CD8-positive, alpha-beta memory T cell (primary cell): ENCODE results near the gene HSBP1L1. TPM values are rescaled to one million over a fixed set of nuclear protein-coding genes. Genes with fewer than 3 reads are reported as not detected.

Experiments used
- CTCF ChIA-PET: fragments of 350-600 bp; sonication (Branson Sonifier 250); formaldehyde crosslinking; loops from one replicate; lab custom pipeline; 2021; ENCODE audit warnings: antibody characterized with exemption; lab: Charles Lee
- POLR2A ChIA-PET: fragments of 350-600 bp; sonication (Branson Sonifier 250); formaldehyde crosslinking; loops from one replicate; lab custom pipeline; 2021; ENCODE audit warnings: antibody characterized with exemption; lab: Charles Lee
- DNase-seq, 5 donors: peaks; one replicate each; pipeline versions ENCODE4 v3.0.0 to v3.0.0-alpha.2; 2020 to 2022; ENCODE audit warnings: mixed read lengths in 1 of 5
- H3K27ac ChIP-seq: one replicate; pipeline ENCODE4 v1.7.0; 2013; ENCODE audit warnings: low read depth, mild to moderate bottlenecking, low read length, moderate library complexity
- H3K27me3 ChIP-seq: 2 replicates; pipeline ENCODE4 v1.7.0; 2013; ENCODE audit warnings: low read length, mild to moderate bottlenecking; ENCODE audit not compliant: insufficient read depth, poor library complexity, severe bottlenecking
- H3K36me3 ChIP-seq: 2 replicates; pipeline ENCODE4 v1.7.0; 2013; ENCODE audit warnings: mild to moderate bottlenecking, low read length, moderate library complexity; ENCODE audit not compliant: insufficient read depth
- H3K4me1 ChIP-seq: 2 replicates; pipeline ENCODE4 v1.7.0; 2013; ENCODE audit warnings: mild to moderate bottlenecking, low read length, moderate library complexity; ENCODE audit not compliant: insufficient read depth
- H3K4me3 ChIP-seq: 2 replicates; pipeline ENCODE4 v1.7.0; 2013; ENCODE audit warnings: mild to moderate bottlenecking, low read length
- H3K9me3 ChIP-seq: 2 replicates; pipeline ENCODE4 v1.7.0; 2013; ENCODE audit warnings: mild to moderate bottlenecking, low read length
- H3K27ac Mint-ChIP-seq, 8 donors: one replicate each; pipeline ENCODE4 v1.8.0; 2020 to 2021; ENCODE audit warnings: mixed read lengths in 8 of 8, mild to moderate bottlenecking in 6 of 8, inconsistent platforms in 3 of 8, moderate library complexity in 3 of 8
- H3K27me3 Mint-ChIP-seq, 2 donors: one replicate each; pipeline ENCODE4 v1.8.0; 2020 to 2021; ENCODE audit warnings: mixed read lengths in 2 of 2, mild to moderate bottlenecking in 1 of 2, moderate library complexity in 1 of 2
- H3K36me3 Mint-ChIP-seq, 3 donors: one replicate each; pipeline ENCODE4 v1.8.0; 2020 to 2021; ENCODE audit warnings: mixed read lengths in 3 of 3, inconsistent platforms in 1 of 3, mild to moderate bottlenecking in 1 of 3
- H3K4me1 Mint-ChIP-seq, 3 donors: one replicate each; pipeline ENCODE4 v1.8.0; 2020 to 2021; ENCODE audit warnings: mixed read lengths in 3 of 3, inconsistent platforms in 1 of 3, mild to moderate bottlenecking in 1 of 3
- H3K4me3 Mint-ChIP-seq, 7 donors: one replicate each; pipeline ENCODE4 v1.8.0; 2020 to 2021; ENCODE audit warnings: mixed read lengths in 7 of 7, mild to moderate bottlenecking in 6 of 7, moderate library complexity in 4 of 7, inconsistent platforms in 2 of 7
- H3K9me3 Mint-ChIP-seq, 5 donors: one replicate each; pipeline ENCODE4 v1.8.0; 2020 to 2022; ENCODE audit warnings: mixed read lengths in 5 of 5, mild to moderate bottlenecking in 3 of 5, moderate library complexity in 2 of 5, inconsistent platforms in 1 of 5
- polyA plus RNA-seq: library from polyadenylated mRNA; unstranded; fragments of 300-500 nt; fragmentation: Illumina TruSeq; gene quantifications from one replicate; pipeline ENCODE4 v1.2.3, GENCODE V29; 2021
- total RNA-seq, 2 experiments: library from RNA; stranded (reverse); gene quantifications; one replicate each; pipeline ENCODE4 v1.2.3, GENCODE V29; 2021

HSBP1L1 gene
- total and polyA plus RNA-seq, 3 experiments from 2014 or later: 3.3 to 17.2 (median 4.2) TPM

DNA sequence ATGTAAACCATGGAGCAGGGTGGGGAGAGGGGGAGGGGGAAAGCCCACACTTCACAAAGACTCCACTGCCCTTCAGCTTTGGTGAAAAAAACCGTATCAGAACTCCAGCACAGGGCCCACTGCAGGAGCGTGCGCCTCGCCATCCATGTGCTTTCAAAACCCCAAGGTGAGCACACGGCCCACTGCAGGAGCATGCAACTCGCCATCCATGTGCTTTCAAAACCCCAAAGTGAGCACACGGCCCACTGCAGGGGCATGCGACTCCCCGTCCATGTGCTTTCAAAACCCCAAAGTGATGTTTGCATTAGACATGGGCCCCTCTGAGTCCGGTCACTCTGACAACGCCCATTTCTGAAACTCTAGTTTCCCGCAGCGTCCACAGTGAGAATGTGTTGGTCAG, 16.1 kb downstream of the HSBP1L1 start:
- no peak overlapping the region for H3K27ac ChIP-seq
- peaks cover 21% of the 10 kb centered on the region for H3K36me3 ChIP-seq
- POLR2A ChIA-PET: no interaction called here
- Mint-ChIP-seq H3K4me3 (no peak overlapping the region), H3K9me3 (no peaks in the 10 kb centered on the region), H3K36me3 (peaks cover 0 to 59% (median 6%) of the 10 kb centered on the region in 3 donors), H3K27me3 (no peaks in the 10 kb centered on the region), H3K27ac (peak overlapping the region in 1 of 8 donors; percentile 4), H3K4me1 (peaks cover 62 to 77% (median 70%) of the 10 kb centered on the region in 3 donors)
- no peaks in the 10 kb centered on the region for H3K9me3 ChIP-seq
- CTCF ChIA-PET: no interaction called here
- no peak overlapping the region for H3K4me3 ChIP-seq
- no peaks in the 10 kb centered on the region for H3K27me3 ChIP-seq
- no peak for DNase-seq
- H3K4me1 ChIP-seq: peaks cover 30% of the 10 kb centered on the region

DNA sequence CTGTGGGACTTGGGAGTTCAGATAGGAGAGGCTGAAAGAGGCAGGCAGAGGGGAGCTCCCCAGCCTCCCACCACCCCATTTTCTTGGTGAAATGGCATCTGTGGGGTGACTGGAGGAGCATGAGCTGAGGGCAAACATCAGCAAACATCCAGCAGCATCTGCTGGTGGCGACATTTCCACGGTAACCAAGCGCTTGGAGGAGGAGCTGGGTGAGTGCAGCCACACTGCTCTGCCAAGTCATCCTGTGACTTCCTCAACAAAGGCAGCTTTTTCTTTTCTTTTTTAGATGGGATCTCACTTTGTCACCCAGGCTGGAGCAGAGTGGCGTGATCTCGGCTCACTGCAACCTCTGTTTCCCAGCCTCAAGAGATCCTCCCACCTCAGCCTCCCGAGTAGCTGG, 18.3 kb downstream of the HSBP1L1 start:
- H3K27me3 ChIP-seq: no peaks in the 10 kb centered on the region
- H3K27ac Mint-ChIP-seq: peak overlapping the region in 2 of 8 donors; percentile 7 to 88
- H3K27ac ChIP-seq: no peak overlapping the region
- no peaks in the 10 kb centered on the region for H3K9me3 ChIP-seq
- no peak overlapping the region for H3K4me3 ChIP-seq
- H3K4me3 Mint-ChIP-seq: peak overlapping the region in 4 of 7 donors; percentile 8 to 71 (median 52)
- peaks cover 0 to 55% (median 6%) of the 10 kb centered on the region in 3 donors for H3K36me3 Mint-ChIP-seq
- ChIA-PET CTCF (no interaction called here), POLR2A (no interaction called here)
- H3K4me1 Mint-ChIP-seq: peaks cover 72 to 89% (median 81%) of the 10 kb centered on the region in 3 donors
- DNase-seq: no peak
- no peaks in the 10 kb centered on the region for H3K9me3 Mint-ChIP-seq
- H3K4me1 ChIP-seq: peaks cover 50% of the 10 kb centered on the region
- no peaks in the 10 kb centered on the region for H3K27me3 Mint-ChIP-seq
- peaks cover 10% of the 10 kb centered on the region for H3K36me3 ChIP-seq

DNA sequence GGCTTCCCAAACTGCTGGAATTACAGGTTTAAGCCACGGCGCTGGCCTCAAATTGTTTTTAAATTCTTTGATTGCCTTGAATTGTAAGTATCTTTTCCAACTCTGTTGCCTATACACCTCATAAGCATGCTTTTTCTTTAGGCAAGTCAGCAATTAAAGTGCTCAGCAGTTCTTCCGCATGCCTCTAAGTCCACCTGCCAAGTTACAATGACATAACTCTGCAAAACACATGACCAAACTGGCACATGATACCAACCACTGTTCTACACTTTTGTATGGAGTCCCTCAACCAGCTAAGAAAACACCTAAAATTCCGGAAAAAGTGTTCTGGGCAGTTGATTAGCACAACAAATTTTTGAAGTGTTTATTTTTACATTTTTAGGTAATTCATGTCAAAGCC, 18.8 kb downstream of the HSBP1L1 start:
- H3K36me3 Mint-ChIP-seq: peaks cover 0 to 50% (median 6%) of the 10 kb centered on the region in 3 donors
- no peaks in the 10 kb centered on the region for H3K27me3 ChIP-seq
- CTCF ChIA-PET: interaction anchor here (3.7 kb wide), 1 partner anchor 19 kb away, joined by 13 read pairs; the partner anchor contains the start of gene HSBP1L1
- no peak for DNase-seq
- H3K27ac ChIP-seq: no peak overlapping the region
- no peaks in the 10 kb centered on the region for H3K27me3 Mint-ChIP-seq
- H3K36me3 ChIP-seq: peaks cover 10% of the 10 kb centered on the region
- POLR2A ChIA-PET: no interaction called here
- peaks cover 51% of the 10 kb centered on the region for H3K4me1 ChIP-seq
- peak overlapping the region in 4 of 7 donors; percentile 10 to 54 (median 42) for H3K4me3 Mint-ChIP-seq
- no peak overlapping the region for H3K4me3 ChIP-seq
- H3K9me3 Mint-ChIP-seq: no peaks in the 10 kb centered on the region
- peaks cover 68 to 86% (median 78%) of the 10 kb centered on the region in 3 donors for H3K4me1 Mint-ChIP-seq
- H3K9me3 ChIP-seq: no peaks in the 10 kb centered on the region
- peak overlapping the region in 7 of 8 donors; percentile 15 to 83 (median 50) for H3K27ac Mint-ChIP-seq

DNA sequence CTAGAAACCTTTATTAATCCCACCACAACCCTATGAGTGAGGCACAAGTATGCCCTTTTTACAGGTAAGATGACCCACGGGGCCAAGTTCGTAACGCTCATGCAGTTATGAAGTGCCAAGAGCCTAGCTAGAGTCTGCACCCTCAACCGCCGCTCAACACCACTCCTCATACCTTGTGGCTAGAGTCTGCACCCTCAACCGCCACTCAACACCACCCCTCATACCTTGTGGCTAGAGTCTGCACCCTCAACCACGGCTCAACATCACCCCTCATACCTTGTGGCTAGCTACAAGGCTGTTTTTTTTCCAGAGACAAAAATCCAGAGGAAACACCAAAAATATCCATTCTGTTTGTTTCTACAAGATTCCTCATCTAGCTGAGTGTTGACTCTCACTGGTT, 19.4 kb downstream of the HSBP1L1 start:
- ChIA-PET CTCF (interaction anchor here (3.7 kb wide), 1 partner anchor 20 kb away, joined by 13 read pairs; the partner anchor contains the start of gene HSBP1L1), POLR2A (no interaction called here)
- H3K9me3 Mint-ChIP-seq: no peaks in the 10 kb centered on the region
- H3K4me1 Mint-ChIP-seq: peaks cover 68 to 85% (median 80%) of the 10 kb centered on the region in 3 donors
- no peaks in the 10 kb centered on the region for H3K9me3 ChIP-seq
- peak overlapping the region; percentile 10 to 90 (median 68) for H3K27ac Mint-ChIP-seq
- no peak overlapping the region for H3K4me3 ChIP-seq
- DNase-seq: peak in 1 of 5 donors; percentile 28
- H3K27me3 ChIP-seq: no peaks in the 10 kb centered on the region
- peak overlapping the region; percentile 27 to 79 (median 48) for H3K4me3 Mint-ChIP-seq
- H3K36me3 ChIP-seq: peaks cover 10% of the 10 kb centered on the region
- peaks cover 0 to 51% (median 6%) of the 10 kb centered on the region in 3 donors for H3K36me3 Mint-ChIP-seq
- no peaks in the 10 kb centered on the region for H3K27me3 Mint-ChIP-seq
- no peak overlapping the region for H3K27ac ChIP-seq
- peaks cover 51% of the 10 kb centered on the region for H3K4me1 ChIP-seq

DNA sequence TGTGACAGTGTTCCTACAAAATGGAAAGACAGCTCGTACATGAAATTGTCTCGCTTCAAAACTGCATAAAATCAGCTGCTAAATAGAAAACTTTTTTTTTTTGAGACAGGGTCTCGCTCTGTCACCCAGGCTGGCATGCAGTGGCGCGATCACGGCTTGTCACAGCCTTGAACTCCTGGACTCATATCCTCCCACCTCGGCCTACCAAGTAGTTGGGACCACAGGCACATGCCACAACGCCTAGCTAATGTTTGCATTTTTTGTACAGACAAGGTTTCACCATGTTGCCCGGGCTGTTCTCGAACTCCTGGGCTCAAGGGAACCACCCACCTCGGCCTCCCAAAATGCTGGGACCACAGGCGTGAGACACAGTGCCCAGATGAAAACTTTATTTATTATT, 20.7 kb downstream of the HSBP1L1 start:
- H3K27me3 Mint-ChIP-seq: no peaks in the 10 kb centered on the region
- Histone ChIP-seq H3K27ac (no peak overlapping the region), H3K4me1 (peaks cover 56% of the 10 kb centered on the region), H3K9me3 (no peaks in the 10 kb centered on the region), H3K27me3 (no peaks in the 10 kb centered on the region), H3K4me3 (no peak overlapping the region), H3K36me3 (peaks cover 10% of the 10 kb centered on the region)
- peak overlapping the region in 3 of 7 donors; percentile 7 to 60 (median 15) for H3K4me3 Mint-ChIP-seq
- ChIA-PET POLR2A (interaction anchor here (1.2 kb wide), 1 partner anchor 19 kb away, joined by 6 read pairs; no protein-coding TSS in a partner anchor), CTCF (interaction anchor here (0.8 to 3.7 kb wide), 4 partner anchors 11 to 47 kb away, joined by 3 to 13 read pairs (median 6); partner anchors contain the start of gene HSBP1L1)
- no peak for DNase-seq
- no peaks in the 10 kb centered on the region for H3K9me3 Mint-ChIP-seq
- peaks cover 0 to 44% (median 2%) of the 10 kb centered on the region in 3 donors for H3K36me3 Mint-ChIP-seq
- H3K4me1 Mint-ChIP-seq: peaks cover 64 to 79% (median 76%) of the 10 kb centered on the region in 3 donors
- peak overlapping the region in 5 of 8 donors; percentile 18 to 54 (median 35) for H3K27ac Mint-ChIP-seq

DNA sequence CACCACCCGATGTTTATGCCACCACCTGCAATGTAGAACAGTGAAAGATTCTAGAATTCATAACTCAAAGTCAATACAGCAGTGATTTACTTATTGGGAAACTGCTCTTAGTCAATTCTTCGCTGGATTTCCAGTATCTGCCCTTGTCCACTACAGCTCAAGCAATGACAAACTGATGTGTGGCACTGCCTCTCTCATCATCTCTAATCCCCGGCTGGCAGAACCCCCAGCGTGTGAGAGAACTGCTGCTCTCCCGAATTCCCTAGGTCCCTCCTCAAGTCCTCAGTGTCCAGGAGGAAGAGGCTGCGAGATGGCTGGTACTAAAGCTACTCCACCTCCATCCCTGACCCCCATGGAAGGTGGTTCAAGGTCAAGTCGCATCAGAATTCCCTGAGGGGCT, 22.3 kb downstream of the HSBP1L1 start:
- H3K4me1 Mint-ChIP-seq: peaks cover 56 to 66% (median 65%) of the 10 kb centered on the region in 3 donors
- peak overlapping the region; percentile 88 to 98 (median 91) for H3K4me3 Mint-ChIP-seq
- H3K27ac Mint-ChIP-seq: peak overlapping the region; percentile 8 to 99 (median 85)
- Histone ChIP-seq H3K4me3 (peak overlapping the region; percentile 88), H3K36me3 (peaks cover 10% of the 10 kb centered on the region), H3K27me3 (no peaks in the 10 kb centered on the region), H3K4me1 (peaks cover 56% of the 10 kb centered on the region), H3K27ac (no peak overlapping the region), H3K9me3 (no peaks in the 10 kb centered on the region)
- peaks cover 0 to 2% of the 10 kb centered on the region in 2 donors for H3K27me3 Mint-ChIP-seq
- ChIA-PET CTCF (interaction anchor here (2.4 to 3.7 kb wide), 2 partner anchors 23 to 45 kb away, joined by 9 to 13 read pairs; partner anchors contain the start of gene HSBP1L1), POLR2A (interaction anchor here (1.4 kb wide), 1 partner anchor 47 kb away, joined by 9 read pairs; the partner anchor contains the start of gene RBFA)
- no peak for DNase-seq
- peaks cover 0 to 40% (median 2%) of the 10 kb centered on the region in 3 donors for H3K36me3 Mint-ChIP-seq
- H3K9me3 Mint-ChIP-seq: no peaks in the 10 kb centered on the region

DNA sequence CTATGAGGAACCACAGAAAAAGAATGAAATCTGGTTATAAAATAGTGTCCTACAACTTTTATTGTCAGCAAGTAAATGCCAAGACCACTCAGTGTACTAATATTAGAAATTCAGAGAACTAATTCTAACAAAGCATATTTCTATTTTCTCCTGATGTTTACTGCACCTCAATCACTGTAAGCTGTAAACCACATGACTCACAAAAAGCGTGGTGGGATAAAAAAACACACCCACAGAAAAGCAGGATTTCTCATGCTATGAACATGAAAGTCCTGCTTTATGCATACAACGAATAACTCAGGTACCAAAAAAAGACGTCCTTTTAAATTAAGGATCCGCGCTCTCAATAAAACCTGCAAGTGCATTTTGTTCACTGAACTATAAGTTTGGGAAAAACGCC, 23.1 kb downstream of the HSBP1L1 start:
- Histone ChIP-seq H3K27me3 (no peaks in the 10 kb centered on the region), H3K9me3 (no peaks in the 10 kb centered on the region), H3K4me1 (peaks cover 49% of the 10 kb centered on the region), H3K4me3 (peak overlapping the region; percentile 88), H3K27ac (peak overlapping the region; percentile 96), H3K36me3 (peaks cover 10% of the 10 kb centered on the region)
- POLR2A ChIA-PET: interaction anchor here (1.0 to 1.6 kb wide), 3 partner anchors 24 to 46 kb away, joined by 4 to 9 read pairs (median 6); partner anchors contain the start of genes RBFA and SLC66A2
- Mint-ChIP-seq H3K4me3 (peak overlapping the region; percentile 88 to 98 (median 91)), H3K36me3 (peaks cover 0 to 34% (median 2%) of the 10 kb centered on the region in 3 donors), H3K9me3 (no peaks in the 10 kb centered on the region), H3K27ac (peak overlapping the region; percentile 77 to 99 (median 93)), H3K27me3 (peaks cover 0 to 2% of the 10 kb centered on the region in 2 donors), H3K4me1 (peaks cover 47 to 57% (median 57%) of the 10 kb centered on the region in 3 donors)
- no peak for DNase-seq
- CTCF ChIA-PET: interaction anchor here (1.4 kb wide), 1 partner anchor 47 kb away, joined by 3 read pairs; the partner anchor contains the start of gene RBFA

DNA sequence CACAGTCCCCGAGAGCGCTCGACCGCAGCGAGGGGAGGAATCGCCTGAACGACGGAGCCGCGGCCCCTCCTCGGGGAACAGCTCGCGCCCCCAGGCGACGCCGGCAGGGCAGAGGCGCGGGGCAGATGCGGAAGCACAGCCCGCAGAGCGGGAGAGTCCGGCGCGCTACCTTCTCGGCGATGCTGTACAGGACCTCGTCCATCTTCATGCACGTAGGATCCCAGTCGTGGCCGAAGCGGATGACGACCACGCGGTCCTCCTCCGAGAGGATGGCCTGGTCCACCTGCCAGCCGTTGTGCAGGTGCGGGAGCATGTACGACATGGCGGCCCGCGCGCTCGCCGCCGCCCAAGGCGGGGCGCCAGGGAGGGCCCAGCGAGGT, 23.6 kb downstream of the HSBP1L1 start:
- H3K36me3 Mint-ChIP-seq: peaks cover 0 to 34% (median 2%) of the 10 kb centered on the region in 3 donors
- Histone ChIP-seq H3K9me3 (no peaks in the 10 kb centered on the region), H3K27ac (peak overlapping the region; percentile 96), H3K36me3 (peaks cover 10% of the 10 kb centered on the region), H3K4me1 (peaks cover 44% of the 10 kb centered on the region), H3K4me3 (peak overlapping the region; percentile 88), H3K27me3 (no peaks in the 10 kb centered on the region)
- peak overlapping the region; percentile 77 to 99 (median 93) for H3K27ac Mint-ChIP-seq
- CTCF ChIA-PET: interaction anchor here (1.4 kb wide), 1 partner anchor 47 kb away, joined by 3 read pairs; the partner anchor contains the start of gene RBFA
- POLR2A ChIA-PET: interaction anchor here (1.0 to 1.6 kb wide), 4 partner anchors 22 to 46 kb away, joined by 4 to 9 read pairs (median 6); partner anchors contain the start of genes RBFA and SLC66A2
- H3K9me3 Mint-ChIP-seq: no peaks in the 10 kb centered on the region
- peaks cover 46 to 54% (median 52%) of the 10 kb centered on the region in 3 donors for H3K4me1 Mint-ChIP-seq
- peaks cover 0 to 2% of the 10 kb centered on the region in 2 donors for H3K27me3 Mint-ChIP-seq
- DNase-seq: peak; percentile 52 to 78 (median 69)
- H3K4me3 Mint-ChIP-seq: peak overlapping the region; percentile 88 to 98 (median 91)
